HG02870 (cell line): ENCODE measurements around the gene RAPGEF6.
"Not testable (repeated sequence)": the region's sequence is repeated elsewhere in the genome, so short reads cannot be mapped to it uniquely, and the experiment has no call there.

Experiments used
- ATAC-seq: cut with Tn5 transposase; IDR thresholded peaks from one replicate; pipeline ENCODE4 v1.9.1; 2021; ENCODE audit warnings: mild to moderate bottlenecking, moderate library complexity; ENCODE audit not compliant: unreplicated experiment

The RAPGEF6 gene

GRCh38 chr5:131640043-131640856, 5.2 kb upstream of the RAPGEF6 start:
- peak; percentile 55 for ATAC-seq

- ATAC-seq: no peak
These were observed 4.1 kb upstream of the RAPGEF6 start for GRCh38 chr5:131639148-131639547.

GRCh38 chr5:131637694-131638093, 2.7 kb upstream of the RAPGEF6 start:
- no peak for ATAC-seq

GRCh38 chr5:131635684-131636572, 899 bp upstream of the RAPGEF6 start:
- no peak for ATAC-seq

GRCh38 chr5:131634666-131634995, 398 bp downstream of the RAPGEF6 start:
- ATAC-seq: peak; percentile 13

GRCh38 chr5:131634238-131634637, 791 bp downstream of the RAPGEF6 start:
- no peak for ATAC-seq

- ATAC-seq: no peak
These were observed 1.2 kb downstream of the RAPGEF6 start for GRCh38 chr5:131633830-131634229.

- ATAC-seq: no peak
These were observed 4.1 kb downstream of the RAPGEF6 start for GRCh38 chr5:131630963-131631350.

- no peak for ATAC-seq
These were observed 4.6 kb downstream of the RAPGEF6 start for GRCh38 chr5:131630208-131630962.

GRCh38 chr5:131628990-131629389, 6.0 kb downstream of the RAPGEF6 start:
- ATAC-seq: no peak

- no peak for ATAC-seq
These were observed 7.7 kb downstream of the RAPGEF6 start for GRCh38 chr5:131627207-131627865.

GRCh38 chr5:131622633-131623032, 12.4 kb downstream of the RAPGEF6 start:
- no peak for ATAC-seq

- ATAC-seq: not testable (repeated sequence)
These were observed 13.9 kb downstream of the RAPGEF6 start for GRCh38 chr5:131621164-131621563.

GRCh38 chr5:131619102-131619501, 15.9 kb downstream of the RAPGEF6 start:
- ATAC-seq: no peak

GRCh38 chr5:131617140-131617822, 17.7 kb downstream of the RAPGEF6 start:
- ATAC-seq: no peak

- no peak for ATAC-seq
These were observed 19.1 kb downstream of the RAPGEF6 start for GRCh38 chr5:131615957-131616356.

- no peak for ATAC-seq
These were observed 21.6 kb downstream of the RAPGEF6 start for GRCh38 chr5:131613423-131613822.

- no peak for ATAC-seq
These were observed 24.0 kb downstream of the RAPGEF6 start for GRCh38 chr5:131611064-131611381.

- no peak for ATAC-seq
These were observed 24.6 kb downstream of the RAPGEF6 start for GRCh38 chr5:131610198-131611063.
